NCI-H2227 (cell line): ENCODE data around the gene RARA.

ENCODE experiments used
- DNase-seq: peaks from one replicate; lab custom pipeline; 2025; ENCODE audit not compliant: unreplicated experiment; lab: John Stamatoyannopoulos, UW

Gene RARA

GRCh38 chr17:40327735-40328385 is 18.9 kb downstream of the RARA start:
- DNase-seq, result no peak

GRCh38 chr17:40328386-40328766 is 19.4 kb downstream of the RARA start:
- no peak for DNase-seq

GRCh38 chr17:40329839-40330794 is 21.1 kb downstream of the RARA start:
- peak; percentile 46 for DNase-seq

DNA sequence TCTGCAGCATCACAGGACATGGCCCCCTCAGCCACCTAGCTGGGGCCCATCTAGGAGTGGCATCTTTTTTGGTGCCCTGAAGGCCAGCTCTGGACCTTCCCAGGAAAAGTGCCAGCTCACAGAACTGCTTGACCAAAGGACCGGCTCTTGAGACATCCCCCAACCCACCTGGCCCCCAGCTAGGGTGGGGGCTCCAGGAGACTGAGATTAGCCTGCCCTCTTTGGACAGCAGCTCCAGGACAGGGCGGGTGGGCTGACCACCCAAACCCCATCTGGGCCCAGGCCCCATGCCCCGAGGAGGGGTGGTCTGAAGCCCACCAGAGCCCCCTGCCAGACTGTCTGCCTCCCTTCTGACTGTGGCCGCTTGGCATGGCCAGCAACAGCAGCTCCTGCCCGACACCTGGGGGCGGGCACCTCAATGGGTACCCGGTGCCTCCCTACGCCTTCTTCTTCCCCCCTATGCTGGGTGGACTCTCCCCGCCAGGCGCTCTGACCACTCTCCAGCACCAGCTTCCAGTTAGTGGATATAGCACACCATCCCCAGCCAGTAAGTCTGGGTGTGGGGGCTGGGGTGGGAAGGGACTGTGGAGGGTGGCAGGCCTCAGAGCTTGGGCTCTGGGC is 22.0 kb downstream of the RARA start:
- no peak for DNase-seq

- DNase-seq, result peak; percentile 57
Measured at GRCh38 chr17:40331743-40332641, 23.0 kb downstream of the RARA start.

GRCh38 chr17:40333781-40334448 is 24.9 kb downstream of the RARA start:
- no peak for DNase-seq

GRCh38 chr17:40335620-40336019 is 26.6 kb downstream of the RARA start:
- DNase-seq, result no peak

GRCh38 chr17:40337351-40337750 is 28.4 kb downstream of the RARA start:
- DNase-seq, result no peak

GRCh38 chr17:40338058-40338457 is 29.1 kb downstream of the RARA start:
- no peak for DNase-seq

DNA sequence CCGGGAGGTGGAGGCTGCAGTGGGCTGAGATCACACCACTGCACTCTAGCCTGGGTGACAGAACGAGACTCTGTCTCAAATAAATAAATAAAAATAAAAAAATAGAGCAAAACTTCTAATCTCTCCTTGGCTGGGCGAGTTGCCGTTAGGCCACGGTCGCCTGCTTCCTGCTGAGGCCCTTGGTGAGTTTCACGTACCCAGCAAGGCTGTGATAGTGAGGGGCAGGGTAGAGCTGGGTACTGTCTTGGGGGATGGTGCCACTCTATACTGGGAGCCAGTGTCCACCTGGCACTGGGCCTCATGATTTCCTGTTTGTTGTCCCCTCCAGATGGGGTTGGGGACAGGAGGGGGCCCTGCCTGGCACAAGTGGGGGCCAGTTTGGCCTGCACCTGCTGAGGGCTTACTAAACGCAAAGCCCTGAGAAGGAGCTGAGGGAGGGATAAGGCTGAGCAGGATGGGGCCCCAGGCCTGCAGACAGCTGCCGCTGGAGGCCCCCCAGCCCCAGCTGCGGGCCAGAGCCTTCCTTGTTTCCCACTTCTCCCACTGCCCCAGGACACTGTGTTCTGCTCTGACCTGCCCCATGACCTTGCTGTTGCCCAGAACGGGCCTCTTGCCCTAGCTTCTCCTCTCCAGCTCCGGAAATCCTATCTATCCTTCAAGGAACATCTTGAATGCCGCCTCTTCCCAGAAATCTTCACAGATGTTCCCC is 30.1 kb downstream of the RARA start:
- DNase-seq, result no peak

GRCh38 chr17:40340327-40340726 is 31.3 kb downstream of the RARA start:
- DNase-seq, result no peak

GRCh38 chr17:40340880-40341807 is 32.2 kb downstream of the RARA start:
- DNase-seq, result peak; percentile 92

- DNase-seq, result peak; percentile 81
Measured at GRCh38 chr17:40341808-40342503, 33.0 kb downstream of the RARA start.

GRCh38 chr17:40342504-40343218 is 33.7 kb downstream of the RARA start:
- DNase-seq, result peak; percentile 36

GRCh38 chr17:40343219-40344119 is 34.5 kb downstream of the RARA start:
- peak; percentile 33 for DNase-seq

GRCh38 chr17:40344421-40345160 is 35.6 kb downstream of the RARA start:
- no peak for DNase-seq
